SHP77 treated with DMSO at 0.1 percent for 48 hours (cell line): ENCODE measurements around the gene POLR2M.

Experiments
- DNase-seq: peaks from one replicate; lab custom pipeline; 2025; lab: John Stamatoyannopoulos, UW

POLR2M gene

DNA sequence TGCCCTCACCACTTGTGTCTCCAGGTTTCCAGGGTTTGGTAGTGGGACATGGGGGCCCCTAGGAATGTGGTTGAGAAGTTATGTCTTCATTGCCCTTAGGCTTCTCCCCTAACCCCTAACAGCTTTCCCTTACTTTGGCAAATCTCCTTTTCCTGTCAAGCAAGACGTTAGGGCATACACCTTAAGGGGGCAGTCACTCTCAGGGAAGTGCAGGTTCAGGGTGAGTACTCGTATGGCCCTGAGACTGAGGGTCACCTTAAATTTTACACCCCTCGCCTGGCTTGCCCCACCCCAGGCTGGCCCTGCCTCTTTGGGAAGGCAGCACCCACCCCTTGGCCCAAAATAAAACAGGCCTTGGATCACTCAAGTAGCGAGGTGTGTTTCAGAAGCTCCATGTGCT, 33.5 kb downstream of the POLR2M start:
- no peak for DNase-seq

DNA sequence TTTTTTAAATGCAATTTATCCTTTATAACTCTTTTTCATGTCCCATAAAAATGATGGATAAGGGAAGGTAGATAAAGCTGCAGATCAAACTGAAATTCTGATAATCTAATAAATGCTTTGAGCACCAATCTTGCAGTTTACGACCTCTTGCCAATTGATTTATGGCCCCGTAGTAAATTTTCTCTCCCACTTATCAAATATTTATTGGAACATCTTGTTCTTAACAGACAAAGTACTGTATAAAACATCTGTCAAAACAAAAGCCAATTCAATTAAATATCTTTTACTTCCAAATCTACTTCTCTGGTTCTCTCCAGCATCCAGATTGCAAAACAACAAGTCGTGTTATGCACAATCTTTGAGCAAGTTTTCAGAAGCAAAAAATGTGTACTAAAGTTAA, 34.6 kb downstream of the POLR2M start:
- no peak for DNase-seq

- DNase-seq: no peak
Measured at GRCh38 chr15:57743424-57743823, 36.9 kb downstream of the POLR2M start.

DNA sequence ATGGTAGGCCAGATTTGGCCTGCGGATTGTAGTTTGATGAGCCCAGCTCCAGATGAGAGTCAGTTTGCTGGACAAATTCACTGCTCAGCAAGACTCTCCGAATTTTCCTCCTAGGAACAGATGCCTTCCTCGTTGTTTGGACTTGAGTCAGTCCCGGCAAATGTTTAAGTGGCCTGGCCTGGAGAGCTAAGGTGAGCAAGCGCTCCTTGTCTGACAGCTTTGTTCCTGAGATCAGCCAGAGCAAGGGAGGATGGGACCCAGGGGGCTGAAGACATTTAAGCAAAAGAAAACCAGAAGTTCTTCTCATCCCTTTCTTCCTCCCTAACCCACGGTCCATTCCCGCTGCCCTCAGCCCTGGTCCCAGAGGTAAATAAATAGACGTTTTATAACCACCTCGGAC, 40.3 kb downstream of the POLR2M start:
- DNase-seq: no peak

DNA sequence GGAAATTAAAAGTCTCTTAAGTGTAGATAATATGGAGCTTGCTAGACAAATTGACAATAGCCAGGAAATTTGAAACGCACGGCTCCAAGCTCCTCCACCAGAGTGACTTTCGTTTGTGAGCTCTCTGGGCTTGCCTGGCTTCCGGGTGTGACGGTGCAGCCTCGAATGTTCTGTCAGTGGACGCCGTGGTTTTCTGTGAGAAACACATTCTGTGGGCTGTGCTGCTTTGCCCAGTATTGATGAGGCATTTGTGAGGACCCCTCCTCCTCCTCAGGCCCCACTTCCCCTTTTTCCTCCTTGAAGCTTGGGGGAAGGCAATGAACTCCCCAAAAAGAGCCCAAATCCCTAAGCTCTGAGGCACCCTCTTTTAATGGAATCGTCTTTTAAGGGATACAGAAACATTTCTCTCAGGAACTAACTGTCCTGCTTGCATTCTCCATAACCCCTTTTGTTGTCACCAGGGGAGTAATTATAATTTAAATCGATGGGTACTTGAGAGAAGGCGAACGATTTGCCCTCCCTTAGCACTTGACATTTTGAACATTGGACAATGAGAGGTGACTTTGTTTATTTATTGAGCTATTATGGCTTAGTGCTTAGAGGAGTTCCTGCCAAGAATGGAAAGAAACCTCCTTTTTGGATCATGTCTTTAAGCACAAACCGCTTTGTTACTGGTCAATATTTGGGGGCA, 40.8 kb downstream of the POLR2M start:
- no peak for DNase-seq

DNA sequence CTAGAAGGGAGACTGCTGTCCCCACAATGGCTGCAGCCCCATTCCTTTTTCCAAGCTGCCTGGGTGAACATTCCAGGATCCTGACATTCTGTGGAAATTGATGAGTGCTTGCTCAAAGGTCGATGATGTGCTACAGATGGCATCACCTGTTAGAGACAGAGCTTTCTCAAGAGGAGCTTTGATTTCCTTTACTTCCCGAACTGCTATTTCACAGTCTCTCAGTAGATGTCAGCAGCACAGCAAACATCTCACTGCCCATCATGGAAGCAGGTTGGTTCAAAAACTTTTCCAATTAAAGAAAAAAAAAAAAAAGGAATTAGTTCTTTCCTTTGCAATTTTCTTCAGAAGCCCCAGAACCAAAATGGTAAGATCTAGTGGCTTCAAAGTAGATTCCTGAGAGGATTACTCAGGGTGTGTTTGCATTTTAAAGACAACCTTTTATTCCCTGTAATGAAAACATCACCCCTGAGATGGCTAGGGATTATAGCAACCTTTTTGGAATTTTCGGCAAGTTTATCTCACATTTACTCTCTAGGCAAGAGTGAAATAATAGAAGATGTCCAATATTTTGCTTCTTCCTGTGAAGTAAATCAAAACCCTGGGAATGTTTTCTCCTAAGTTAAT, 44.8 kb downstream of the POLR2M start:
- DNase-seq: no peak

GRCh38 chr15:57752436-57752835, 45.9 kb downstream of the POLR2M start:
- DNase-seq: no peak

- no peak for DNase-seq
Measured at GRCh38 chr15:57752840-57753239, 46.3 kb downstream of the POLR2M start.

DNA sequence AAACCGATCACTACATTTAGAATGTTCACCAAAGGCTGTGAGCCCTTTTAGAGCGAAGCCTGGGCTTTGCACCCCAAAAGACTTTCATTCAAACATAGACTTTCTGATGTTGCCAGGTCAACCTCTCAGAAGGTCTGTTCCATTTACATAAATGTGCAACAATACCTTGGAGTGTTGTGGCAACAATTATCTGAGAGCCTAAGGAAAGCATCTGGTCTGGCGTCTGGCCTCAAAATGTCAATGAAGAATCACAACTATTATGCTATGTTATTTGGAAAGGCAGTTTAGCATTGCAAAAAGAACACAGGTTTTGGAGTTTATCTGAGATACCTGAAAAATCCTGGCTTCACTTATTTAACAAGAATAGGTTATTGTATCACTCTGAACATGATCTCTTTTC, 50.0 kb downstream of the POLR2M start:
- no peak for DNase-seq

DNA sequence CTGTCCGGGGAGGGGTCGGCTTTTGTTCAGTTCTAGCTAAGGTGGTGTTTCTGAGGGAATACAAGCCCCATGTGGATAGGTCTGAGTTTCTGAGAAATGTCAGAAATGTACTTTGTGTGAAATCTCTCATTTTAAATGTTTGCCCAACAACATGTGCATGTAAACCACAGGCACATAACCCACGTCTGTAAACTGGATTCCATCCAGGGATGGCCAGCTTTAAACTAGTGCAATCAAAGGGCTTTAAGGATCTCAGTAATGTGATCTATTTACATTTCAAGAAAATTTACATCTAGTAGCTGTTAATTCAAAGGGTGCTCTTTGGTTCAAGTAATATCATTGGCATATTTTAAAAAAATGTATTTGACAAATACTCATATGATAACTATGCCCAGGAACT, 52.0 kb downstream of the POLR2M start:
- DNase-seq: no peak

GRCh38 chr15:57761562-57761961, 55.0 kb downstream of the POLR2M start:
- no peak for DNase-seq

GRCh38 chr15:57762302-57762701, 55.8 kb downstream of the POLR2M start:
- DNase-seq: no peak

- DNase-seq: no peak
Measured at GRCh38 chr15:57763176-57763964, 56.9 kb downstream of the POLR2M start.
